Breast epithelium (tissue), 3 donors: ENCODE data around the gene FRMPD1.

ENCODE experiments used
- POLR2A ChIP-seq: fragments of 450-650 bp; IDR thresholded peaks from one replicate; pipeline ENCODE4 v1.6.1; 2016; ENCODE audit warnings: antibody characterized with exemption, mild to moderate bottlenecking, moderate library complexity
- POLR2AphosphoS5 ChIP-seq, 3 donors: sonication (generic); formaldehyde crosslinking; IDR thresholded peaks; one replicate each; pipeline ENCODE4 v1.6.1; 2017; ENCODE audit warnings: antibody characterized with exemption in 3 of 3

GRCh38 chr9:37732086-37732741 lies 81.5 kb downstream of the FRMPD1 start:
- TF ChIP-seq POLR2A, result no peak
- TF ChIP-seq POLR2AphosphoS5 (IDR thresholded peaks at IDR 0.05), result no peak
